OCI-LY3 (cell line): ENCODE data around the gene AFMID.
A peak's percentile ranks its signal among the peaks of the same experiment; 100 is the strongest.

Experiments used
- H2AFZ ChIP-seq: fragments of 200-600, 300-600 bp; shearing (Covaris generic); 2 replicates; pipeline ENCODE4 v1.6.0; 2014; ENCODE audit warnings: antibody characterized with exemption, low read depth, low read length
- H3K27ac ChIP-seq: fragments of 200-600, 300-600 bp; sonication (generic); 2 replicates; pipeline ENCODE4 v1.5.1; 2014; ENCODE audit warnings: mild to moderate bottlenecking, low read length, moderate library complexity, mixed read lengths
- H3K27me3 ChIP-seq: fragments of 200-600, 300-600 bp; sonication (generic); 2 replicates; pipeline ENCODE4 v1.6.1; 2014; ENCODE audit warnings: low read depth, low read length, mixed read lengths
- H3K36me3 ChIP-seq: fragments of 200-600, 300-600 bp; sonication (generic); replicated peaks from 2 replicates; pipeline ENCODE3; 2014; ENCODE audit warnings: low read depth, low read length, mixed read lengths
- H3K4me1 ChIP-seq: fragments of 300-600, 200-600 bp; sonication (generic); 2 replicates; pipeline ENCODE4 v1.6.1; 2014; ENCODE audit warnings: low read length, mixed read lengths
- H3K4me2 ChIP-seq: fragments of 200-600, 300-600 bp; sonication (generic); 2 replicates; pipeline ENCODE4 v1.6.1; 2014; ENCODE audit warnings: low read length, mixed read lengths
- H3K4me3 ChIP-seq: fragments of 300-600, 200-600 bp; sonication (generic); 2 replicates; pipeline ENCODE4 v1.5.1; 2014; ENCODE audit warnings: antibody characterized with exemption, mild to moderate bottlenecking, low read length, moderate library complexity
- H3K79me2 ChIP-seq: fragments of 300-600, 200-600 bp; shearing (Covaris generic); 2 replicates; pipeline ENCODE4 v1.6.1; 2014; ENCODE audit warnings: mild to moderate bottlenecking, low read length, mixed read lengths
- H3K9ac ChIP-seq: fragments of 300-600, 200-600 bp; shearing (Covaris generic); 2 replicates; pipeline ENCODE4 v1.6.0; 2014; ENCODE audit warnings: mild to moderate bottlenecking, low read length, moderate library complexity
- H3K9me3 ChIP-seq: fragments of 200-600, 300-600 bp; shearing (Covaris generic); 2 replicates; pipeline ENCODE4 v1.6.1; 2014; ENCODE audit warnings: low read length, mixed read lengths; ENCODE audit not compliant: insufficient read depth
- H4K20me1 ChIP-seq: fragments of 200-600, 300-600 bp; sonication (generic); 2 replicates; pipeline ENCODE4 v1.6.1; 2016; ENCODE audit warnings: low read length, mixed read lengths; ENCODE audit not compliant: insufficient read depth
- CTCF ChIP-seq: fragments of 200-600, 300-600 bp; sonication (generic); IDR thresholded peaks from 2 replicates; pipeline ENCODE4 v1.5.1; 2014; ENCODE audit warnings: antibody characterized with exemption, low read length, low read depth
- EZH2phosphoT487 ChIP-seq: fragments of 200-600 bp; shearing (Covaris generic); IDR thresholded peaks from 2 replicates; pipeline ENCODE4 v1.6.1; 2018; ENCODE audit warnings: antibody characterized with exemption, mixed run types, low read depth

The AFMID gene

DNA sequence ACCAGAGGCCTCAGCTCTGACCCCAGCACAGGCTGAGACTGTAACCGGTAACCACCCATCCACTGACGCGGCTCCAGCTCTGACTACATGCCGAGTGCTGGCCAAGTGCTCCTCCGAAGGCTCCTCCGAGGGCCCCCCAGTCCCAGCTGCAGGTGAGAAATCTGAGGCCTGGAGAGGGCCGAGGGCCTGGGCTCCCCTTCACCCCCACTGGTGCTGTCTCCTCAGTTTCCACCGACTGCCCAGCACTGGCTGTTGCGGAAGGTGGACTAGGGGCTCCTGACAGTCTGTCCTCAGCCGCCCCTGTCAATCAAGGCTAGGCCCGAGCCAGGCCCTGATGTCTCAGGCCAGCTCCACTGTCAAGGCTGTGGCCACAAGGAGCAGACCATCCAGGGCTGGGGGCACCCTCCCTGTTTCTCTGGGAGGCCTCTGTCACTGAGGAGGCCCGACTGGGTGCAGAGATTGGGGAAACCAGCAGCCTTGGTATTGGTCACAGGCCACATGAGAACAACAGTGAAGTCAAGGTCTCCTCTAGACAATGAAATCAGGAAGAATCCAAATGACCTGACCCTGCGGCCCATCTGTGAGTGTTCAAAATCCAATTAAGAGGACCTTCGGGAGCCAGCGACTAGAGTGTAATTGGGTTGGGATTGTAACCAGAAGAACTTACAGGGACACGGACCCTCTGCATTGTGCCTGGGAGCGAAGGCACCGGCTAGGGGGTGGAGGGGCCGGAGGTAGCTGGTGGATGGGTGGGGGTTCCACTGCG, 49.4 kb downstream of the AFMID start:
- H3K79me2 ChIP-seq: no peaks in the 10 kb centered on the region
- H4K20me1 ChIP-seq: no peaks in the 10 kb centered on the region
- no peak overlapping the region for H3K27ac ChIP-seq
- no peak overlapping the region for H3K9ac ChIP-seq
- no peak overlapping the region for H3K4me3 ChIP-seq
- no peak overlapping the region for H3K4me2 ChIP-seq
- no peak overlapping the region for H2AFZ ChIP-seq
- H3K4me1 ChIP-seq: peaks cover 13% of the 10 kb centered on the region
- H3K27me3 ChIP-seq: no peaks in the 10 kb centered on the region
- H3K36me3 ChIP-seq: no peaks in the 10 kb centered on the region
- H3K9me3 ChIP-seq: no peaks in the 10 kb centered on the region
- TF ChIP-seq EZH2phosphoT487: no peak
- no peak for TF ChIP-seq CTCF

DNA sequence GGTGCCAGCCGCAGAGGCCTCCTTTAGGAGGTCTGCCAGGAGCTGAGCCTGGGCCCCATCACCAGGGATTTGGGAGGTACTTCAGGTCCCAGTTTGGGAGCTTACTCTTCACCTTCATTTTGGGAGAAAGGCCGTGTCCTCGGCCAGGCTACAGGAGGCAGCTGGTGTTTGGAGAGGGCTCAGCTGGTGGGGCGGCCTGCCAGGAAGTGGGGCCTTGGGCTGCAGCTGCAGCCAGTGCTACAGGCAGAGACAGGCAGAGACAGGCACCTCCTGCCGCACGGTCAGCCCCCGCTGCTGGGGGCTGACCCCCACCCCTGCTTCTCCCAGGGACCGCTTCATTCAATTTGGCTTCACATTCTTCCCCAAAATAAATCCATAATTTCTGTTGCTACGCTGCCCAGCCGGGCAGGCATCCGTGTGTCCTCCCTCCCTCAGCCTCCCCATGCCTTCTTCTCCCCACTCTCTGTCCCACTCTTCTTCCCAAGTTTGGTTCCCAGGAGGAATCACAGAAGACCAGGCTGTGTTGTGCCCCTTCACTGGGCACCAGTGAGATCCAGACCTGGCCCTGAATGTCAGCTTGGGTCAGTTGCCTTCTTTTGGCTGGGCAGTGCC, 50.3 kb downstream of the AFMID start:
- Histone ChIP-seq H3K27me3 (no peaks in the 10 kb centered on the region), H4K20me1 (no peaks in the 10 kb centered on the region), H3K4me3 (no peak overlapping the region), H3K27ac (no peak overlapping the region), H3K36me3 (no peaks in the 10 kb centered on the region), H3K4me2 (no peak overlapping the region), H2AFZ (no peak overlapping the region), H3K9ac (no peak overlapping the region), H3K9me3 (no peaks in the 10 kb centered on the region), H3K4me1 (peaks cover 17% of the 10 kb centered on the region), H3K79me2 (no peaks in the 10 kb centered on the region)
- TF ChIP-seq EZH2phosphoT487 (no peak), CTCF (no peak)

DNA sequence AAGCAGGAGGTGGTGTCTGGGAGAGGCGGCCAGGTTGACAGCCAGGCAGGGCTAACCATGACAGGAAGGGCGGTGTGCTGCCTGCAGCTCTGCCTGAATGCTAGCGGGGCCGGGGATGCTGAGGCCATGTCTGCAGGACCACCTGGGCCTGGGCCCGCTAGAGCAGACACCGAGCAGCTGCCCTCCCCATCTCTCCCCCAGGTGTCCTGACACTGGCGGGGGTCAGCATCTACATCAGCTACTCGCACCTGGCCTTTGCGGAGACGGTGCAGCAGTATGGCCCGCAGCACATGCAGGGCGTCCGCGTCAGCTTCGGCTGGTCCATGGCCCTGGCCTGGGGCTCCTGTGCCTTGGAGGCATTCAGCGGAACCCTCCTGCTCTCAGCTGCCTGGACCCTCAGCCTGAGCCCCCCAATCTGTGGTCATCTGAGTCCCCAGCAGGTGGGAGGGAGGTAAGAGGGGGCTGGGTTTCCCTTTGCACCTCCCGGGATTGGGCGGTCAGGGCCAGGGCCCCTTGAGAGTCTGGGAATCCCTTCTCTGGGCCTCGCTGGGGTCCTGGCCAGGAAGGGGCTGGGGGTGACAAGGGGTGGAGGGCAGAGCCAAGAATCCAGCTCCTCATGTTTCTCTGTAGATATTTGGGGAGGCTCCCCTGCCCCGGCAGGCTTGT, 51.8 kb downstream of the AFMID start:
- Histone ChIP-seq H3K27ac (no peak overlapping the region), H3K79me2 (no peaks in the 10 kb centered on the region), H3K9me3 (no peaks in the 10 kb centered on the region), H3K36me3 (no peaks in the 10 kb centered on the region), H3K9ac (no peak overlapping the region), H4K20me1 (no peaks in the 10 kb centered on the region), H2AFZ (no peak overlapping the region), H3K4me3 (no peak overlapping the region), H3K4me2 (peak overlapping the region; percentile 52), H3K4me1 (peaks cover 19% of the 10 kb centered on the region), H3K27me3 (no peaks in the 10 kb centered on the region)
- no peak for TF ChIP-seq CTCF

GRCh38 chr17:78239489-78239931, 52.3 kb downstream of the AFMID start:
- no peaks in the 10 kb centered on the region for H3K36me3 ChIP-seq
- peak overlapping the region; percentile 52 for H3K4me2 ChIP-seq
- H3K79me2 ChIP-seq: no peaks in the 10 kb centered on the region
- H2AFZ ChIP-seq: no peak overlapping the region
- TF ChIP-seq CTCF: no peak
- TF ChIP-seq EZH2phosphoT487: no peak
- H3K9ac ChIP-seq: no peak overlapping the region
- H3K4me3 ChIP-seq: no peak overlapping the region
- no peaks in the 10 kb centered on the region for H3K9me3 ChIP-seq
- peaks cover 19% of the 10 kb centered on the region for H3K4me1 ChIP-seq
- no peaks in the 10 kb centered on the region for H3K27me3 ChIP-seq
- H3K27ac ChIP-seq: no peak overlapping the region
- no peaks in the 10 kb centered on the region for H4K20me1 ChIP-seq
